Kidney epithelial cell (primary cell): ENCODE results near the gene TEX28. TPM values are rescaled to one million over a fixed set of nuclear protein-coding genes. Genes with fewer than 3 reads are reported as not detected.

Source experiments
- DNase-seq: peaks from one replicate; pipeline ENCODE4 v3.0.0-alpha.2; 2010; ENCODE audit warnings: low read depth
- H3K27me3 ChIP-seq: 2 replicates; pipeline ENCODE4 v1.6.0; 2011; ENCODE audit warnings: low read length; ENCODE audit not compliant: control insufficient read depth, insufficient read depth
- H3K36me3 ChIP-seq: 2 replicates; pipeline ENCODE4 v1.5.1; 2011; ENCODE audit warnings: low read length; ENCODE audit not compliant: control insufficient read depth, insufficient read depth
- H3K4me3 ChIP-seq: 2 replicates; pipeline ENCODE4 v1.5.1; 2011; ENCODE audit warnings: low read depth, mild to moderate bottlenecking, control low read depth, low read length
- CTCF ChIP-seq: IDR thresholded peaks from 2 replicates; pipeline ENCODE4 v1.5.1; 2011; ENCODE audit warnings: mild to moderate bottlenecking, moderate library complexity, low read length, control low read depth, inconsistent platforms; ENCODE audit not compliant: insufficient read depth, poor library complexity, severe bottlenecking
- total RNA-seq: library from RNA; depleted of rRNA; stranded (reverse); fragments of >200 nt; gene quantifications from 2 replicates; pipeline ENCODE4 v1.2.3, GENCODE V29; 2015

TEX28 gene
- total RNA-seq, 1 donor from 2014 or later, result not detected

GRCh38 chrX:154323537-154323936 is 28.6 kb upstream of the TEX28 start:
- no peak for DNase-seq
- Histone ChIP-seq H3K4me3 (no peak overlapping the region), H3K27me3 (peaks cover 7% of the 10 kb centered on the region), H3K36me3 (no peaks in the 10 kb centered on the region)
- no peak for TF ChIP-seq CTCF

GRCh38 chrX:154322890-154323289 is 28.0 kb upstream of the TEX28 start:
- peaks cover 7% of the 10 kb centered on the region for H3K27me3 ChIP-seq
- no peak overlapping the region for H3K4me3 ChIP-seq
- DNase-seq, result no peak
- no peaks in the 10 kb centered on the region for H3K36me3 ChIP-seq
- no peak for TF ChIP-seq CTCF

- Histone ChIP-seq H3K4me3 (no peak overlapping the region), H3K36me3 (no peaks in the 10 kb centered on the region), H3K27me3 (peaks cover 7% of the 10 kb centered on the region)
- peak; percentile 12 for TF ChIP-seq CTCF
- DNase-seq, result no peak
These were observed 26.7 kb upstream of the TEX28 start for GRCh38 chrX:154321594-154321993.

GRCh38 chrX:154321152-154321551 is 26.2 kb upstream of the TEX28 start:
- Histone ChIP-seq H3K27me3 (peaks cover 7% of the 10 kb centered on the region), H3K4me3 (no peak overlapping the region), H3K36me3 (no peaks in the 10 kb centered on the region)
- DNase-seq, result no peak
- TF ChIP-seq CTCF, result no peak

GRCh38 chrX:154320406-154320805 is 25.5 kb upstream of the TEX28 start:
- Histone ChIP-seq H3K4me3 (no peak overlapping the region), H3K36me3 (no peaks in the 10 kb centered on the region), H3K27me3 (peaks cover 7% of the 10 kb centered on the region)
- TF ChIP-seq CTCF, result no peak
- no peak for DNase-seq

GRCh38 chrX:154317391-154317995 is 22.6 kb upstream of the TEX28 start:
- Histone ChIP-seq H3K4me3 (no peak overlapping the region), H3K27me3 (peaks cover 4% of the 10 kb centered on the region), H3K36me3 (no peaks in the 10 kb centered on the region)
- peak; percentile 48 for TF ChIP-seq CTCF
- DNase-seq, result no peak
